PC-3 (cell line): ENCODE data around the gene MKRN3. TPM values are rescaled to one million over a fixed set of nuclear protein-coding genes. Genes with fewer than 3 reads are reported as not detected.

Source experiments
- ATAC-seq: fragments of 200-7000 bp; cut with Tn5 transposase; 2 replicates; pipeline ENCODE4 v1.9.1; 2020; ENCODE audit warnings: mild to moderate bottlenecking, moderate library complexity
- BruUV-seq: library from RNA; stranded (reverse); fragments of 400-500 nt; replicated peaks from 2 replicates; lab custom pipeline; 2021; lab: Mats Ljungman, UMichigan
- CTCF ChIA-PET: fragments of 300-600 bp; sonication (Branson Sonifier 250); formaldehyde crosslinking; loops from one replicate; lab custom pipeline; 2022; ENCODE audit warnings: antibody characterized with exemption; lab: Charles Lee
- POLR2A ChIA-PET: fragments of 300-600 bp; sonication (Branson Sonifier 250); formaldehyde crosslinking; loops from one replicate; lab custom pipeline; 2022; ENCODE audit warnings: antibody characterized with exemption; ENCODE audit not compliant: unreplicated experiment; lab: Charles Lee
- DNase-seq: peaks from one replicate; pipeline ENCODE4 v3.0.0-alpha.2; 2015
- H2AFZ ChIP-seq: fragments of 300-600 bp; sonication (generic); 2 replicates; pipeline ENCODE4 v1.6.0; 2016; ENCODE audit warnings: antibody characterized with exemption, low read length
- H3F3A ChIP-seq: fragments of 300-600 bp; sonication (generic); one replicate; pipeline ENCODE4 v1.6.0; 2017; ENCODE audit warnings: antibody characterized with exemption, low read length, control low read depth, mild to moderate bottlenecking; ENCODE audit not compliant: unreplicated experiment
- H3K27ac ChIP-seq: fragments of 300-600 bp; sonication (generic); 2 replicates; pipeline ENCODE4 v1.5.1; 2016; ENCODE audit warnings: mild to moderate bottlenecking, low read length
- H3K27me3 ChIP-seq: fragments of 300-600 bp; sonication (generic); 2 replicates; pipeline ENCODE4 v1.6.1; 2016; ENCODE audit warnings: low read length, mixed read lengths
- H3K36me3 ChIP-seq: fragments of 300-600 bp; sonication (generic); 2 replicates; pipeline ENCODE4 v1.6.1; 2016; ENCODE audit warnings: low read depth, mixed run types, low read length, mixed read lengths
- H3K4me1 ChIP-seq: fragments of 300-600 bp; sonication (generic); 2 replicates; pipeline ENCODE4 v1.5.1; 2016; ENCODE audit warnings: low read length; ENCODE audit not compliant: insufficient read depth
- H3K4me2 ChIP-seq: fragments of 300-600 bp; sonication (generic); 2 replicates; pipeline ENCODE4 v1.6.0; 2016; ENCODE audit warnings: low read length
- H3K4me3 ChIP-seq: fragments of 300-600 bp; sonication (generic); 2 replicates; pipeline ENCODE4 v1.5.1; 2016; ENCODE audit warnings: mild to moderate bottlenecking, low read length, mixed read lengths
- H3K79me2 ChIP-seq: fragments of 300-600 bp; sonication (generic); 2 replicates; pipeline ENCODE4 v1.6.1; 2017; ENCODE audit warnings: low read length, mixed read lengths
- H3K9ac ChIP-seq: fragments of 300-600 bp; sonication (generic); 2 replicates; pipeline ENCODE4 v1.6.0; 2016; ENCODE audit warnings: mild to moderate bottlenecking, low read length
- H3K9me2 ChIP-seq: fragments of 300-600 bp; sonication (generic); replicated peaks from 2 replicates; pipeline ENCODE4 v1.6.1; 2016; ENCODE audit warnings: mixed run types, low read length, mixed read lengths
- H3K9me3 ChIP-seq: fragments of 300-600 bp; sonication (generic); 2 replicates; pipeline ENCODE4 v1.6.1; 2016; ENCODE audit warnings: low read length, mixed read lengths
- H4K20me1 ChIP-seq: fragments of 300-600 bp; sonication (generic); 2 replicates; pipeline ENCODE4 v1.6.1; 2016; ENCODE audit warnings: low read length, mixed read lengths
- CTCF ChIP-seq: fragments of 300-600 bp; sonication (generic); conservative IDR thresholded peaks from 2 replicates; pipeline ENCODE4 v1.5.1; 2017; ENCODE audit warnings: antibody characterized with exemption, low read depth, mild to moderate bottlenecking, low read length
- EZH2 ChIP-seq: fragments of 300-600 bp; sonication (generic); IDR thresholded peaks from one replicate; pipeline ENCODE4 v1.6.1; 2017; ENCODE audit warnings: antibody characterized with exemption, mild to moderate bottlenecking, low read length; ENCODE audit not compliant: unreplicated experiment
- EZH2phosphoT487 ChIP-seq: fragments of 300-600 bp; sonication (generic); IDR thresholded peaks from 2 replicates; pipeline ENCODE4 v1.6.1; 2018; ENCODE audit warnings: mild to moderate bottlenecking, antibody characterized with exemption, low read length, borderline replicate concordance
- intact Hi-C: fragments of 100-400 bp; cut with micrococcal nuclease; formaldehyde crosslinking; loops from 2 replicates; pipeline ENCODE4 v1.9.0; 2023
- microRNA-seq: library from miRNA; unstranded; fragments of <30 nt; microRNA quantifications from one replicate; pipeline ENCODE4 v1.1.0, GENCODE V29; 2020; ENCODE audit not compliant: unreplicated experiment
- total RNA-seq: library from RNA; depleted of rRNA; stranded (reverse); fragments of >200 nt; gene quantifications from 2 replicates; pipeline ENCODE4 v1.2.3, GENCODE V29; 2014; rRNA removed

The MKRN3 gene
- total RNA-seq, 1 experiment from 2014 or later, result 0.18 TPM

- ATAC-seq, result no peak
- Histone ChIP-seq H3K27ac (no peak overlapping the region), H4K20me1 (no peaks in the 10 kb centered on the region), H3K9me2 (no peaks in the 10 kb centered on the region), H3K9me3 (peaks cover 8% of the 10 kb centered on the region; the same call in 1 of the 2 replicates), H2AFZ (no peak overlapping the region), H3K36me3 (no peaks in the 10 kb centered on the region), H3K79me2 (no peaks in the 10 kb centered on the region), H3K4me1 (no peaks in the 10 kb centered on the region), H3F3A (no peaks in the 10 kb centered on the region), H3K27me3 (no peaks in the 10 kb centered on the region), H3K4me3 (no peak overlapping the region), H3K9ac (no peak overlapping the region), H3K4me2 (no peak overlapping the region)
- intact Hi-C loops, result no loop called here
- no peak for TF ChIP-seq EZH2
- TF ChIP-seq EZH2phosphoT487, result no peak
- TF ChIP-seq CTCF, result no peak
- no peak for DNase-seq
- ChIA-PET POLR2A (interaction anchor here (0.6 kb wide), 1 partner anchor 58 kb away, joined by 7 read pairs; no protein-coding TSS in a partner anchor), CTCF (no interaction called here)
- no TSS peak for BruUV-seq
Observed at GRCh38 chr15:23616536-23616935, 51.1 kb downstream of the MKRN3 start.

Small RNAs within 50 kb of the gene (microRNA-seq; reads per million reads assigned to microRNA genes)
- not detected for gene MIR4508

Other genes with a start within 250 kb of the MKRN3 start
- gene GOLGA6L26, start 231.5 kb upstream of the MKRN3 start, total RNA-seq, result not detected in 2 replicates
- gene GOLGA8S, start 210.9 kb upstream of the MKRN3 start, total RNA-seq, result not detected in 2 replicates
- not detected in 2 replicates for gene GOLGA6L2, start 118.4 kb upstream of the MKRN3 start, total RNA-seq
- not detected in 2 replicates for gene MAGEL2, start 82.2 kb downstream of the MKRN3 start, total RNA-seq
- not detected in 2 replicates for gene NDN, start 121.6 kb downstream of the MKRN3 start, total RNA-seq